Breast epithelium (tissue), 3 donors: ENCODE measurements around the gene LRRC36.
"Not testable (repeated sequence)": the region's sequence is repeated elsewhere in the genome, so short reads cannot be mapped to it uniquely, and the experiment has no call there.

Experiments
- POLR2A ChIP-seq: fragments of 450-650 bp; IDR thresholded peaks from one replicate; pipeline ENCODE4 v1.6.1; 2016; ENCODE audit warnings: antibody characterized with exemption, mild to moderate bottlenecking, moderate library complexity
- TF ChIP-seq, protein P1 (sequence below), 3 donors: fragments of 450-650 bp; IDR thresholded peaks; one replicate each; pipeline ENCODE4 v1.5.1; 2016 to 2017; ENCODE audit warnings: antibody characterized with exemption in 3 of 3, mild to moderate bottlenecking in 3 of 3, moderate library complexity in 3 of 3

DNA sequence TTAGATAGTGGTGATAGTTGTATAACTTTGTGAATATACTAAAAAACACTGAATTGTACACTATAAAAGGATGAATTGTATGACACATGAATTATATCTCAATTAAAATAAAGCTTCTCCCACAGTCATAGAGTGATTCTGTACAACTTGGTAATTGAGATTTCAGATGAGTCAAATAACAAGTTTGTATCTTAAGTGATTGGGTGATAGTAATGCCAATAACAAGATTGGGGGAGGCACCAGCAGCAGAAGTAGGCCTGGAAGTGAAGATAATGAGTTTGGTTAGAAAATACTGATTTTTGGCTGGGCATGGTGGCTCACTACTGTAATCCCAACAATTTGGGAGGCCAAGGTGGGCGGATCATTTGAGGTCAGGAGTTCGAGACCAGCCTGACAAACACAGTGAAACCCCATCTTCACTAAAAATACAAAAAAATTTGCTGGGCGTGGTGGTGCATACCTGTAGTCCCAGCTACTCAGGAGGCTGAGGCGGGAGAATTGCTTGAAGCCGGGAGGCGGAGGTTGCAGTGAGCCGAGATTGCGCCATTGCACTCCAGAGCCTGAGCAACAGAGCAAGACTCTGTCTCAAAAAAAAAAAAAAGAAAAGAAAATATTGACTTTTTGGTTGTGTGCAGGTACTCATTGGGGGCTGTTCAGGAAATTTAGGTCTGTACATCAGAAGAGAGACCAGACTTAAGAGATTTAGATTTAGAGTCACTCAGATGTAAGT is 33.1 kb downstream of the LRRC36 start:
- TF ChIP-seq POLR2A, result not testable (repeated sequence)
- TF ChIP-seq, protein P1, sequence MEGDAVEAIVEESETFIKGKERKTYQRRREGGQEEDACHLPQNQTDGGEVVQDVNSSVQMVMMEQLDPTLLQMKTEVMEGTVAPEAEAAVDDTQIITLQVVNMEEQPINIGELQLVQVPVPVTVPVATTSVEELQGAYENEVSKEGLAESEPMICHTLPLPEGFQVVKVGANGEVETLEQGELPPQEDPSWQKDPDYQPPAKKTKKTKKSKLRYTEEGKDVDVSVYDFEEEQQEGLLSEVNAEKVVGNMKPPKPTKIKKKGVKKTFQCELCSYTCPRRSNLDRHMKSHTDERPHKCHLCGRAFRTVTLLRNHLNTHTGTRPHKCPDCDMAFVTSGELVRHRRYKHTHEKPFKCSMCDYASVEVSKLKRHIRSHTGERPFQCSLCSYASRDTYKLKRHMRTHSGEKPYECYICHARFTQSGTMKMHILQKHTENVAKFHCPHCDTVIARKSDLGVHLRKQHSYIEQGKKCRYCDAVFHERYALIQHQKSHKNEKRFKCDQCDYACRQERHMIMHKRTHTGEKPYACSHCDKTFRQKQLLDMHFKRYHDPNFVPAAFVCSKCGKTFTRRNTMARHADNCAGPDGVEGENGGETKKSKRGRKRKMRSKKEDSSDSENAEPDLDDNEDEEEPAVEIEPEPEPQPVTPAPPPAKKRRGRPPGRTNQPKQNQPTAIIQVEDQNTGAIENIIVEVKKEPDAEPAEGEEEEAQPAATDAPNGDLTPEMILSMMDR (IDR thresholded peaks at IDR 0.05), result not testable (repeated sequence)
